ENCODE measurements around the gene RAB19.

Gene RAB19

GRCh38 chr7:140439359-140439758 is 35.5 kb downstream of the RAB19 start:
- no peak overlapping the region for H3K4me3 ChIP-seq (ENCODE audit: low read depth, low read length)
- no peak for DNase-seq (ENCODE audit: low read depth)
- TF ChIP-seq, protein P1, sequence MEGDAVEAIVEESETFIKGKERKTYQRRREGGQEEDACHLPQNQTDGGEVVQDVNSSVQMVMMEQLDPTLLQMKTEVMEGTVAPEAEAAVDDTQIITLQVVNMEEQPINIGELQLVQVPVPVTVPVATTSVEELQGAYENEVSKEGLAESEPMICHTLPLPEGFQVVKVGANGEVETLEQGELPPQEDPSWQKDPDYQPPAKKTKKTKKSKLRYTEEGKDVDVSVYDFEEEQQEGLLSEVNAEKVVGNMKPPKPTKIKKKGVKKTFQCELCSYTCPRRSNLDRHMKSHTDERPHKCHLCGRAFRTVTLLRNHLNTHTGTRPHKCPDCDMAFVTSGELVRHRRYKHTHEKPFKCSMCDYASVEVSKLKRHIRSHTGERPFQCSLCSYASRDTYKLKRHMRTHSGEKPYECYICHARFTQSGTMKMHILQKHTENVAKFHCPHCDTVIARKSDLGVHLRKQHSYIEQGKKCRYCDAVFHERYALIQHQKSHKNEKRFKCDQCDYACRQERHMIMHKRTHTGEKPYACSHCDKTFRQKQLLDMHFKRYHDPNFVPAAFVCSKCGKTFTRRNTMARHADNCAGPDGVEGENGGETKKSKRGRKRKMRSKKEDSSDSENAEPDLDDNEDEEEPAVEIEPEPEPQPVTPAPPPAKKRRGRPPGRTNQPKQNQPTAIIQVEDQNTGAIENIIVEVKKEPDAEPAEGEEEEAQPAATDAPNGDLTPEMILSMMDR (conservative IDR thresholded peaks at IDR 0.05; ENCODE audit: low read depth, low read length) = no peak

- TF ChIP-seq, protein P1 (conservative IDR thresholded peaks at IDR 0.05; ENCODE audit: low read depth, low read length) = no peak
- no peak for DNase-seq (ENCODE audit: low read depth)
- no peak overlapping the region for H3K4me3 ChIP-seq (ENCODE audit: low read depth, low read length)
Measured at GRCh38 chr7:140440593-140440992, 36.7 kb downstream of the RAB19 start.

- H3K4me3 ChIP-seq (ENCODE audit: low read depth, low read length) = no peak overlapping the region
- no peak for DNase-seq (ENCODE audit: low read depth)
- TF ChIP-seq, protein P1 (conservative IDR thresholded peaks at IDR 0.05; ENCODE audit: low read depth, low read length) = no peak
Measured at GRCh38 chr7:140441519-140441918, 37.7 kb downstream of the RAB19 start.

- no peak for DNase-seq (ENCODE audit: low read depth)
- H3K4me3 ChIP-seq (ENCODE audit: low read depth, low read length) = no peak overlapping the region
- TF ChIP-seq, protein P1 (conservative IDR thresholded peaks at IDR 0.05; ENCODE audit: low read depth, low read length) = no peak
Measured at GRCh38 chr7:140446467-140446866, 42.6 kb downstream of the RAB19 start.

GRCh38 chr7:140447841-140448240 is 44.0 kb downstream of the RAB19 start:
- no peak for DNase-seq (ENCODE audit: low read depth)
- TF ChIP-seq, protein P1 (conservative IDR thresholded peaks at IDR 0.05; ENCODE audit: low read depth, low read length) = no peak
- H3K4me3 ChIP-seq (ENCODE audit: low read depth, low read length) = no peak overlapping the region

GRCh38 chr7:140448781-140449480 is 45.1 kb downstream of the RAB19 start:
- no peak overlapping the region for H3K4me3 ChIP-seq (ENCODE audit: low read depth, low read length)
- TF ChIP-seq, protein P1 (conservative IDR thresholded peaks at IDR 0.05; ENCODE audit: low read depth, low read length) = no peak
- no peak for DNase-seq (ENCODE audit: low read depth)

DNA sequence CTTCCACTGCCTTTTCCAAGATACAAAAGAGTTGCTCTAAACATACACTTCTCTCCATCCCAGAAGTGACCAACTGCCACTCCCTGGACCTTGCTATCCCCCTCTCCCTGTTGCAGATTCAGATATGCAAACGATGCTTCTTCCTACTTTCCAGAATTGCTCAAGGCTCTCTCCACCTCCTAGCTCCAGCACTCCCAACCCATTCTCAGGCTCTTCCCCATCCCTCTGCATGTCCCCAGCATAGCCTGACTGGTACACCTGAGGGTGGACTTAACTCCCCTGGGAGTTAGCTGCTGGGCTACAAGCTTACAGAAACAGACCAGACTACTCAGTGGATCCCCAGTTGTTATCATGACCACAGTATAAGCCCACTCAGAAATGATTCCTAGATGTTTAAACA is 47.9 kb downstream of the RAB19 start:
- DNase-seq (ENCODE audit: low read depth) = no peak
- H3K4me3 ChIP-seq (ENCODE audit: low read depth, low read length) = no peak overlapping the region
- TF ChIP-seq, protein P1 (conservative IDR thresholded peaks at IDR 0.05; ENCODE audit: low read depth, low read length) = no peak
